ENCODE measurements around the gene HNRNPK.

HNRNPK gene

GRCh38 chr9:83934569-83935275, 45.3 kb downstream of the HNRNPK start:
- DNase-seq (ENCODE audit: low read depth, low spot score) = peak; percentile 25

GRCh38 chr9:83933790-83934189, 46.2 kb downstream of the HNRNPK start:
- DNase-seq (ENCODE audit: low read depth, low spot score) = no peak

- DNase-seq (ENCODE audit: low read depth, low spot score) = no peak
Measured at GRCh38 chr9:83932851-83933250, 47.2 kb downstream of the HNRNPK start.

- DNase-seq (ENCODE audit: low read depth, low spot score) = no peak
Measured at GRCh38 chr9:83932011-83932410, 48.0 kb downstream of the HNRNPK start.

GRCh38 chr9:83930881-83931280, 49.1 kb downstream of the HNRNPK start:
- no peak for DNase-seq (ENCODE audit: low read depth, low spot score)

- DNase-seq (ENCODE audit: low read depth, low spot score) = no peak
Measured at GRCh38 chr9:83927591-83927990, 52.4 kb downstream of the HNRNPK start.

- peak; percentile 99 for DNase-seq (ENCODE audit: low read depth, low spot score)
Measured at GRCh38 chr9:83920927-83921707, 58.9 kb downstream of the HNRNPK start, which contains the start of gene KIF27. KIF27 (minus strand) TSS chr9:83921432; CDS start chr9:83915591, 5,841 bp downstream.

- peak; percentile 68 for DNase-seq (ENCODE audit: low read depth, low spot score)
Measured at GRCh38 chr9:83920469-83920926, 59.5 kb downstream of the HNRNPK start.

GRCh38 chr9:83919111-83919510, 60.9 kb downstream of the HNRNPK start:
- no peak for DNase-seq (ENCODE audit: low read depth, low spot score)

Data from astrocyte of the hippocampus (primary cell).